B cell (primary cell): ENCODE measurements around the gene LCN12. TPM values are rescaled to one million over a fixed set of nuclear protein-coding genes. Genes with fewer than 3 reads are reported as not detected.

ENCODE experiments used
- ATAC-seq: fragments of 200-7000 bp; cut with Tn5 transposase; one replicate; pipeline ENCODE4 v1.10.0; 2021; ENCODE audit warnings: low read depth, mild to moderate bottlenecking, moderate number of reproducible peaks, moderate library complexity
- CTCF ChIA-PET: fragments of 350-600 bp; sonication (Branson Sonifier 250); formaldehyde crosslinking; loops from one replicate; lab custom pipeline; 2021; ENCODE audit warnings: antibody characterized with exemption, inconsistent platforms; lab: Charles Lee
- POLR2A ChIA-PET: fragments of 350-600 bp; sonication (Branson Sonifier 250); formaldehyde crosslinking; loops from one replicate; lab custom pipeline; 2021; ENCODE audit warnings: antibody characterized with exemption; lab: Charles Lee
- DNase-seq: peaks from one replicate; pipeline ENCODE4 v3.0.0; 2013
- H2AFZ ChIP-seq: 2 replicates; pipeline ENCODE4 v1.6.1; 2012; ENCODE audit warnings: mild to moderate bottlenecking, low read depth, low read length; ENCODE audit not compliant: insufficient read depth, poor library complexity, severe bottlenecking
- H3K27ac ChIP-seq, 2 donors: 1 replicate in 1 of 2; 2 replicates in 1 of 2; pipeline ENCODE4 v1.5.1; 2012 to 2013; ENCODE audit warnings: low read length in 2 of 2, mild to moderate bottlenecking in 2 of 2, moderate library complexity in 1 of 2
- H3K27me3 ChIP-seq, 4 experiments: fragments of 200-600 bp in 1 of 4; sonication (generic) in 1 of 4; replicated peaks in 1 of 4; 1 replicate in 2 of 4; 2 replicates in 2 of 4; pipeline versions ENCODE4 v1.6.1 to v1.7.0; 2013 to 2016; ENCODE audit warnings: low read length in 3 of 4, mild to moderate bottlenecking in 2 of 4, mixed read lengths in 1 of 4, moderate library complexity in 1 of 4; ENCODE audit not compliant: insufficient read depth in 4 of 4, control insufficient read depth in 3 of 4; ENCODE audit errors: control extremely low read depth in 1 of 4
- H3K36me3 ChIP-seq, 2 experiments: replicated peaks in 1 of 2; 1 replicate in 1 of 2; 2 replicates in 1 of 2; pipeline versions ENCODE4 v1.6.1 to v1.7.1; 2013; ENCODE audit warnings: low read length in 1 of 2; ENCODE audit not compliant: insufficient read depth in 2 of 2, control insufficient read depth in 1 of 2; ENCODE audit errors: control extremely low read depth in 1 of 2, extremely low read depth in 1 of 2
- H3K4me1 ChIP-seq, 2 donors: fragments of 200-600 bp in 1 of 2; sonication (generic) in 1 of 2; 1 replicate in 1 of 2; 2 replicates in 1 of 2; pipeline versions ENCODE4 v1.5.1 to v1.6.1; 2013 to 2017; ENCODE audit warnings: low read length in 2 of 2; ENCODE audit not compliant: control insufficient read depth in 2 of 2, insufficient read depth in 2 of 2
- H3K4me2 ChIP-seq: replicated peaks from 2 replicates; pipeline ENCODE3; 2012; ENCODE audit warnings: mild to moderate bottlenecking, low read depth, low read length; ENCODE audit not compliant: poor library complexity, severe bottlenecking
- H3K4me3 ChIP-seq, 5 experiments: fragments of 200-600 bp in 1 of 5; sonication (generic) in 1 of 5; 1 replicate in 3 of 5; 2 replicates in 2 of 5; pipeline versions ENCODE4 v1.5.1 to v1.7.0; 2011 to 2016; ENCODE audit warnings: low read length in 4 of 5, mild to moderate bottlenecking in 4 of 5, low read depth in 2 of 5, control low read depth in 1 of 5, moderate library complexity in 1 of 5; ENCODE audit not compliant: insufficient read depth in 1 of 5; ENCODE audit errors: control extremely low read depth in 1 of 5, extremely low read depth in 1 of 5
- H3K79me2 ChIP-seq: fragments of 200-600 bp; sonication (generic); one replicate; pipeline ENCODE4 v1.6.0; 2016; ENCODE audit warnings: low read length; ENCODE audit not compliant: control insufficient read depth, insufficient read depth
- H3K9ac ChIP-seq: fragments of 200-600 bp; sonication (generic); 2 replicates; pipeline ENCODE4 v1.6.1; 2017; ENCODE audit warnings: mild to moderate bottlenecking, low read length, moderate library complexity
- H3K9me3 ChIP-seq, 3 donors: one replicate each; pipeline versions ENCODE4 v1.6.1 to v1.7.1; 2013; ENCODE audit warnings: low read length in 2 of 3; ENCODE audit not compliant: control insufficient read depth in 2 of 3, insufficient read depth in 1 of 3; ENCODE audit errors: control extremely low read depth in 1 of 3
- H4K20me1 ChIP-seq: 2 replicates; pipeline ENCODE4 v1.6.0; 2012; ENCODE audit warnings: mild to moderate bottlenecking, low read length; ENCODE audit not compliant: insufficient read depth, control insufficient read depth, poor library complexity, severe bottlenecking
- H3K27ac Mint-ChIP-seq: one replicate; pipeline ENCODE4 v1.8.0; 2021; ENCODE audit warnings: mixed read lengths
- H3K27me3 Mint-ChIP-seq: one replicate; pipeline ENCODE4 v1.8.0; 2021; ENCODE audit warnings: mixed read lengths
- H3K4me1 Mint-ChIP-seq: one replicate; pipeline ENCODE4 v1.8.0; 2021; ENCODE audit warnings: mixed read lengths
- H3K4me3 Mint-ChIP-seq: one replicate; pipeline ENCODE4 v1.8.0; 2021; ENCODE audit warnings: mixed read lengths
- H3K9me3 Mint-ChIP-seq: one replicate; pipeline ENCODE4 v1.8.0; 2022; ENCODE audit warnings: mixed read lengths; ENCODE audit not compliant: insufficient read depth
- CTCF ChIP-seq: fragments of 200-600 bp; IDR thresholded peaks from one replicate; pipeline ENCODE4 v1.8.0; 2022; ENCODE audit warnings: antibody characterized with exemption, mild to moderate bottlenecking
- EZH2 ChIP-seq: IDR thresholded peaks from 2 replicates; pipeline ENCODE4 v1.6.1; 2012; ENCODE audit warnings: borderline replicate concordance, low read depth, mild to moderate bottlenecking, moderate library complexity, low read length; ENCODE audit not compliant: insufficient read depth, poor library complexity, severe bottlenecking
- WGBS: methylation state at CpG from one replicate; pipeline ENCODE4 v1.1.5; 2013; ENCODE audit warnings: missing lambda C conversion rate; ENCODE audit not compliant: insufficient coverage; 5-methylcytosine and 5-hydroxymethylcytosine counted together
- intact Hi-C: fragments of 100-400 bp; cut with micrococcal nuclease; formaldehyde crosslinking; loops from one replicate; pipeline ENCODE4 v1.10.0; 2022
- polyA plus RNA-seq: library from polyadenylated mRNA; depleted of rRNA; stranded (reverse); fragments of >200 nt; gene quantifications from 2 replicates; pipeline ENCODE4 v1.2.3, GENCODE V29; 2012
- total RNA-seq, 2 donors: library from RNA; stranded (reverse); fragments of 120-200 nt in 1 of 2; gene quantifications; 1 replicate in 1 of 2; 2 replicates in 1 of 2; pipeline versions ENCODE4 v1.2.3 to v1.2.4, GENCODE V29; 2013 to 2022

The LCN12 gene
- total and polyA plus RNA-seq, 2 donors (not counting 1 experiment from before 2014, with no cell fraction given), result 2.4 to 2.6 TPM

GRCh38 chr9:136903041-136903554, 49.0 kb upstream of the LCN12 start:
- DNase-seq (no peak), ATAC-seq (no peak)
- Mint-ChIP-seq H3K4me1 (peaks cover 45% of the 10 kb centered on the region), H3K9me3 (no peaks in the 10 kb centered on the region), H3K4me3 (no peak overlapping the region), H3K27me3 (no peaks in the 10 kb centered on the region), H3K27ac (peak overlapping the region; percentile 75)
- intact Hi-C loops, result loop anchor here (5.0 kb wide), 1 partner anchor 56 kb away; the partner anchor contains the start of gene PHPT1
- WGBS, result 93% methylated on average over 8 of the region's 12 CpGs
- CTCF ChIA-PET, result interaction anchor here (0.6 to 1.8 kb wide), 5 partner anchors 22 to 432 kb away, joined by 3 to 8 read pairs (median 4); partner anchors contain the start of gene AJM1
- TF ChIP-seq CTCF (no peak), EZH2 (no peak)
- no peak overlapping the region for H3K9ac ChIP-seq
- peaks cover 24 to 38% of the 10 kb centered on the region in 2 donors for H3K4me1 ChIP-seq
- H3K4me2 ChIP-seq, result peak overlapping the region; percentile 79
- H2AFZ ChIP-seq, result no peak overlapping the region
- H3K27ac ChIP-seq, result peak overlapping the region; percentile 90 to 96
- H3K9me3 ChIP-seq, result no peaks in the 10 kb centered on the region
- peaks cover 0 to 58% of the 10 kb centered on the region in 2 experiments for H3K36me3 ChIP-seq
- POLR2A ChIA-PET, result interaction anchor here (1.4 to 3.2 kb wide), 2 partner anchors 13 to 17 kb away, joined by 7 to 23 read pairs; partner anchors contain the start of gene TRAF2
- no peaks in the 10 kb centered on the region for H3K27me3 ChIP-seq
- peaks cover 36% of the 10 kb centered on the region for H4K20me1 ChIP-seq
- H3K4me3 ChIP-seq, result no peak overlapping the region
- H3K79me2 ChIP-seq, result peaks cover 71% of the 10 kb centered on the region

GRCh38 chr9:136906266-136906665, 45.8 kb upstream of the LCN12 start:
- Mint-ChIP-seq H3K27ac (peak overlapping the region; percentile 56), H3K4me1 (peaks cover 32% of the 10 kb centered on the region), H3K27me3 (no peaks in the 10 kb centered on the region), H3K4me3 (no peak overlapping the region), H3K9me3 (no peaks in the 10 kb centered on the region)
- Histone ChIP-seq H3K79me2 (peaks cover 46% of the 10 kb centered on the region), H2AFZ (no peak overlapping the region), H3K9me3 (no peaks in the 10 kb centered on the region), H3K4me1 (peaks cover 21 to 25% of the 10 kb centered on the region in 2 donors), H3K4me2 (no peak overlapping the region), H3K27me3 (no peaks in the 10 kb centered on the region), H3K36me3 (peaks cover 0 to 54% of the 10 kb centered on the region in 2 experiments), H3K9ac (no peak overlapping the region), H3K4me3 (no peak overlapping the region), H4K20me1 (peaks cover 23% of the 10 kb centered on the region), H3K27ac (no peak overlapping the region)
- DNase-seq, result no peak
- intact Hi-C loops, result no loop called here
- CTCF ChIA-PET, result no interaction called here
- WGBS, result no CpG with 5 or more reads among the region's 4 CpGs
- ATAC-seq, result no peak
- TF ChIP-seq EZH2 (no peak), CTCF (no peak)
- POLR2A ChIA-PET, result no interaction called here
